CD14-positive monocyte (primary cell): ENCODE results near the gene ARRB1. TPM values are rescaled to one million over a fixed set of nuclear protein-coding genes. Genes with fewer than 3 reads are reported as not detected.

ENCODE experiments used
- DNase-seq, 3 donors: peaks; one replicate each; pipeline ENCODE4 v3.0.0-alpha.2; 2011 to 2022
- H2AFZ ChIP-seq: 2 replicates; pipeline ENCODE4 v1.6.0; 2012; ENCODE audit warnings: mild to moderate bottlenecking, low read depth, low read length, inconsistent platforms; ENCODE audit not compliant: insufficient read depth, poor library complexity, severe bottlenecking
- H3K27ac ChIP-seq, 2 donors: 1 replicate in 1 of 2; 2 replicates in 1 of 2; pipeline ENCODE4 v1.5.1; 2012 to 2013; ENCODE audit warnings: low read length in 2 of 2, control low read depth in 1 of 2, inconsistent platforms in 1 of 2, low read depth in 1 of 2, mild to moderate bottlenecking in 1 of 2
- H3K27me3 ChIP-seq, 2 donors: one replicate each; pipeline versions ENCODE4 v1.6.0 to v1.6.1; 2011 to 2013; ENCODE audit warnings: low read length in 2 of 2; ENCODE audit not compliant: control insufficient read depth in 2 of 2, insufficient read depth in 2 of 2
- H3K36me3 ChIP-seq, 2 donors: replicated peaks in 1 of 2; 1 replicate in 1 of 2; 2 replicates in 1 of 2; pipeline versions ENCODE4 v1.5.1 to v1.6.1; 2012 to 2013; ENCODE audit warnings: low read length in 2 of 2, control low read depth in 1 of 2, inconsistent platforms in 1 of 2, mild to moderate bottlenecking in 1 of 2; ENCODE audit not compliant: insufficient read depth in 2 of 2, control insufficient read depth in 1 of 2
- H3K4me1 ChIP-seq, 2 donors: 1 replicate in 1 of 2; 2 replicates in 1 of 2; pipeline versions ENCODE4 v1.5.1 to v1.6.1; 2012 to 2013; ENCODE audit warnings: low read length in 2 of 2, control low read depth in 1 of 2, inconsistent platforms in 1 of 2, mild to moderate bottlenecking in 1 of 2, moderate library complexity in 1 of 2; ENCODE audit not compliant: insufficient read depth in 2 of 2, control insufficient read depth in 1 of 2
- H3K4me2 ChIP-seq: replicated peaks from 2 replicates; pipeline ENCODE3; 2012; ENCODE audit warnings: low read length, moderate library complexity, mild to moderate bottlenecking; ENCODE audit not compliant: poor library complexity, severe bottlenecking; ENCODE audit errors: extremely low read depth
- H3K4me3 ChIP-seq, 3 experiments: fragments of 200-600 bp in 1 of 3; sonication (generic) in 1 of 3; replicated peaks in 1 of 3; 1 replicate in 2 of 3; 2 replicates in 1 of 3; pipeline ENCODE4 v1.5.1; 2011 to 2013; ENCODE audit warnings: low read length in 3 of 3, mild to moderate bottlenecking in 3 of 3, control low read depth in 2 of 3, low read depth in 2 of 3, inconsistent platforms in 1 of 3, moderate library complexity in 1 of 3
- H3K79me2 ChIP-seq: 2 replicates; pipeline ENCODE4 v1.6.0; 2012; ENCODE audit warnings: mild to moderate bottlenecking, control low read depth, inconsistent platforms, low read length, moderate library complexity; ENCODE audit not compliant: insufficient read depth
- H3K9ac ChIP-seq: 2 replicates; pipeline ENCODE4 v1.6.0; 2017; ENCODE audit warnings: low read length, mild to moderate bottlenecking; ENCODE audit not compliant: insufficient read depth, poor library complexity, severe bottlenecking
- H3K9me3 ChIP-seq, 2 donors: replicated peaks in 1 of 2; 1 replicate in 1 of 2; 2 replicates in 1 of 2; pipeline versions ENCODE4 v1.5.1 to v1.6.1; 2012 to 2013; ENCODE audit warnings: low read length in 2 of 2, control low read depth in 1 of 2; ENCODE audit not compliant: control insufficient read depth in 1 of 2, insufficient read depth in 1 of 2
- H4K20me1 ChIP-seq: 2 replicates; pipeline ENCODE4 v1.6.0; 2012; ENCODE audit warnings: mild to moderate bottlenecking, low read length, control low read depth, moderate library complexity; ENCODE audit not compliant: insufficient read depth
- H3K27ac Mint-ChIP-seq, 7 donors: one replicate each; pipeline ENCODE4 v1.8.0; 2020; ENCODE audit warnings: mild to moderate bottlenecking in 7 of 7, mixed read lengths in 7 of 7, moderate library complexity in 6 of 7, inconsistent platforms in 2 of 7
- H3K27me3 Mint-ChIP-seq, 3 donors: one replicate each; pipeline ENCODE4 v1.8.0; 2021 to 2022; ENCODE audit warnings: low read depth in 3 of 3, mild to moderate bottlenecking in 3 of 3, mixed read lengths in 3 of 3, moderate library complexity in 3 of 3, inconsistent platforms in 1 of 3
- H3K36me3 Mint-ChIP-seq, 2 donors: one replicate each; pipeline ENCODE4 v1.8.0; 2020; ENCODE audit warnings: mixed read lengths in 2 of 2, inconsistent platforms in 1 of 2, mild to moderate bottlenecking in 1 of 2
- H3K4me1 Mint-ChIP-seq: one replicate; pipeline ENCODE4 v1.8.0; 2020; ENCODE audit warnings: mild to moderate bottlenecking, mixed read lengths
- H3K4me3 Mint-ChIP-seq, 2 donors: one replicate each; pipeline ENCODE4 v1.8.0; 2020; ENCODE audit warnings: mild to moderate bottlenecking in 2 of 2, mixed read lengths in 2 of 2, moderate library complexity in 1 of 2
- H3K9me3 Mint-ChIP-seq, 7 donors: one replicate each; pipeline ENCODE4 v1.8.0; 2020 to 2022; ENCODE audit warnings: mixed read lengths in 7 of 7, mild to moderate bottlenecking in 6 of 7, moderate library complexity in 6 of 7, inconsistent platforms in 2 of 7
- CTCF ChIP-seq: fragments of 200-600 bp; IDR thresholded peaks from one replicate; pipeline ENCODE4 v1.8.0; 2022; ENCODE audit warnings: antibody characterized with exemption, mild to moderate bottlenecking
- WGBS: methylation state at CpG from one replicate; pipeline ENCODE4 v1.1.5; 2013; ENCODE audit warnings: missing lambda C conversion rate; ENCODE audit not compliant: insufficient coverage; 5-methylcytosine and 5-hydroxymethylcytosine counted together
- intact Hi-C, 2 donors: fragments of 100-400 bp; cut with micrococcal nuclease; formaldehyde crosslinking; loops; one replicate each; pipeline versions ENCODE4 v1.15.0 to v1.15.1; 2023
- polyA plus RNA-seq, 3 donors: library from polyadenylated mRNA; depleted of rRNA in 1 of 3; unstranded in 2 of 3; stranded (reverse) in 1 of 3; fragments of 300-500 nt in 2 of 3; fragments of >200 nt in 1 of 3; fragmentation: Illumina TruSeq in 2 of 3; gene quantifications; 1 replicate in 2 of 3; 2 replicates in 1 of 3; pipeline ENCODE4 v1.2.3, GENCODE V29; 2012 to 2021

The ARRB1 gene
- polyA plus RNA-seq, 3 donors, result 52.6 to 114 (median 66.5) TPM

- Histone ChIP-seq H3K9me3 (no peaks in the 10 kb centered on the region), H4K20me1 (peaks cover 5% of the 10 kb centered on the region), H3K36me3 (no peaks in the 10 kb centered on the region), H3K4me2 (no peak overlapping the region), H3K4me3 (no peak overlapping the region), H3K4me1 (peaks cover 11 to 14% of the 10 kb centered on the region in 2 donors), H3K9ac (no peak overlapping the region), H3K27ac (no peak overlapping the region), H3K27me3 (no peaks in the 10 kb centered on the region), H3K79me2 (no peaks in the 10 kb centered on the region), H2AFZ (no peak overlapping the region)
- intact Hi-C loops, result loop anchor here (2.0 kb wide), 1 partner anchor 144 kb away; no protein-coding TSS in a partner anchor
- no peaks in the 10 kb centered on the region for H3K9me3 Mint-ChIP-seq
- no peak overlapping the region for H3K4me3 Mint-ChIP-seq
- 100% methylated on average over 1 of the region's 11 CpGs for WGBS
- peaks cover 4% of the 10 kb centered on the region for H3K4me1 Mint-ChIP-seq
- no peak overlapping the region for H3K27ac Mint-ChIP-seq
- H3K36me3 Mint-ChIP-seq, result no peaks in the 10 kb centered on the region
- DNase-seq, result no peak
- H3K27me3 Mint-ChIP-seq, result peaks cover 2 to 5% (median 4%) of the 10 kb centered on the region in 3 donors
- TF ChIP-seq CTCF, result no peak
These were observed 37.8 kb upstream of the ARRB1 start for GRCh38 chr11:75389276-75389605.

GRCh38 chr11:75388386-75389275 is 37.2 kb upstream of the ARRB1 start:
- Mint-ChIP-seq H3K36me3 (no peaks in the 10 kb centered on the region), H3K27me3 (peaks cover 2 to 5% (median 4%) of the 10 kb centered on the region in 3 donors), H3K27ac (no peak overlapping the region), H3K9me3 (no peaks in the 10 kb centered on the region), H3K4me1 (peaks cover 10% of the 10 kb centered on the region), H3K4me3 (no peak overlapping the region)
- Histone ChIP-seq H3K9me3 (no peaks in the 10 kb centered on the region), H2AFZ (no peak overlapping the region), H3K36me3 (no peaks in the 10 kb centered on the region), H3K4me2 (no peak overlapping the region), H3K79me2 (no peaks in the 10 kb centered on the region), H3K4me1 (peaks cover 17 to 20% of the 10 kb centered on the region in 2 donors), H3K27me3 (no peaks in the 10 kb centered on the region), H3K27ac (no peak overlapping the region), H3K4me3 (no peak overlapping the region), H4K20me1 (peaks cover 5% of the 10 kb centered on the region), H3K9ac (no peak overlapping the region)
- 33% methylated on average over 8 of the region's 9 CpGs for WGBS
- TF ChIP-seq CTCF, result peak; percentile 81
- peak; percentile 70 to 75 (median 75) for DNase-seq
- intact Hi-C loops, result loop anchor here (2.0 kb wide), 1 partner anchor 144 kb away; no protein-coding TSS in a partner anchor
